ENCODE measurements around the gene ROM1. TPM values are rescaled to one million over a fixed set of nuclear protein-coding genes. Genes with fewer than 3 reads are reported as not detected.

The ROM1 gene
- total RNA-seq, 1 experiment from 2014 or later, result 2.7 TPM

DNA sequence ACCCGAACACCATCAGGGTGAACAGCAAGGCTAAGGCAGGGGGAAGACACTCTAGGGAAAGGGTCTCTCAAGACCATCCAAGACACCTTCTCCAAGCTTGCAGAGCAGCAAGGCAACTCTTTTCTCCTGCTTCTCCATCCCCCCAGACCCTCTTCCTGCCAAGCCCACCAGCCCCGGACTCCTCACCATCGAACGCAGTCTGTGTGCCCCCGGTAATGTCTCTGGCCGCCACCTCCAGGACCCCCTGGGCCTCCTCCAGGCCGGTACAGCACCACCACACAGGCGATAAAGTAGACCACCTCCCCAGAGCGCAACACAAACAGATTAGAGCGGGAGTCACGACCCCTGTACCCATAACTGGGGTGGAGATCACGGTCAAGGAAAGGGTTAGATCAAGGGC is 4.3 kb upstream of the ROM1 start:
- Histone ChIP-seq H3K79me2 (ENCODE audit: insufficient read depth, low read length) (peaks cover 13% of the 10 kb centered on the region), H2AFZ (ENCODE audit: low read depth, low read length, poor library complexity, severe bottlenecking) (no peak overlapping the region), H3K9ac (ENCODE audit: low read length) (no peak overlapping the region), H3K27me3 (ENCODE audit: insufficient read depth, low read length) (no peaks in the 10 kb centered on the region), H3K36me3 (ENCODE audit: control insufficient read depth in 1 of 2, insufficient read depth in 2 of 2, low read length in 2 of 2) (peaks cover 0 to 8% of the 10 kb centered on the region in 2 experiments; a peak in 2 of 4 replicates), H4K20me1 (ENCODE audit: insufficient read depth) (no peaks in the 10 kb centered on the region), H3K9me3 (ENCODE audit: control insufficient read depth in 1 of 2, insufficient read depth in 1 of 2, low read depth in 1 of 2, low read length in 2 of 2) (no peaks in the 10 kb centered on the region), H3K9me2 (ENCODE audit: insufficient read depth) (no peaks in the 10 kb centered on the region), H3K4me1 (ENCODE audit: control insufficient read depth in 1 of 2, insufficient read depth in 2 of 2, low read length in 2 of 2) (peaks cover 15 to 32% of the 10 kb centered on the region in 2 experiments), H3K4me2 (ENCODE audit: low read length) (no peak overlapping the region), H3K27ac (ENCODE audit: low read depth, low read length) (no peak overlapping the region), H3K4me3 (replicated peaks in 1 of 2; ENCODE audit: low read depth in 1 of 2, low read length in 2 of 2) (no peak overlapping the region)
- TF ChIP-seq, protein P1, sequence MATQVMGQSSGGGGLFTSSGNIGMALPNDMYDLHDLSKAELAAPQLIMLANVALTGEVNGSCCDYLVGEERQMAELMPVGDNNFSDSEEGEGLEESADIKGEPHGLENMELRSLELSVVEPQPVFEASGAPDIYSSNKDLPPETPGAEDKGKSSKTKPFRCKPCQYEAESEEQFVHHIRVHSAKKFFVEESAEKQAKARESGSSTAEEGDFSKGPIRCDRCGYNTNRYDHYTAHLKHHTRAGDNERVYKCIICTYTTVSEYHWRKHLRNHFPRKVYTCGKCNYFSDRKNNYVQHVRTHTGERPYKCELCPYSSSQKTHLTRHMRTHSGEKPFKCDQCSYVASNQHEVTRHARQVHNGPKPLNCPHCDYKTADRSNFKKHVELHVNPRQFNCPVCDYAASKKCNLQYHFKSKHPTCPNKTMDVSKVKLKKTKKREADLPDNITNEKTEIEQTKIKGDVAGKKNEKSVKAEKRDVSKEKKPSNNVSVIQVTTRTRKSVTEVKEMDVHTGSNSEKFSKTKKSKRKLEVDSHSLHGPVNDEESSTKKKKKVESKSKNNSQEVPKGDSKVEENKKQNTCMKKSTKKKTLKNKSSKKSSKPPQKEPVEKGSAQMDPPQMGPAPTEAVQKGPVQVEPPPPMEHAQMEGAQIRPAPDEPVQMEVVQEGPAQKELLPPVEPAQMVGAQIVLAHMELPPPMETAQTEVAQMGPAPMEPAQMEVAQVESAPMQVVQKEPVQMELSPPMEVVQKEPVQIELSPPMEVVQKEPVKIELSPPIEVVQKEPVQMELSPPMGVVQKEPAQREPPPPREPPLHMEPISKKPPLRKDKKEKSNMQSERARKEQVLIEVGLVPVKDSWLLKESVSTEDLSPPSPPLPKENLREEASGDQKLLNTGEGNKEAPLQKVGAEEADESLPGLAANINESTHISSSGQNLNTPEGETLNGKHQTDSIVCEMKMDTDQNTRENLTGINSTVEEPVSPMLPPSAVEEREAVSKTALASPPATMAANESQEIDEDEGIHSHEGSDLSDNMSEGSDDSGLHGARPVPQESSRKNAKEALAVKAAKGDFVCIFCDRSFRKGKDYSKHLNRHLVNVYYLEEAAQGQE (IDR thresholded peaks at IDR 0.05; ENCODE audit: low read depth), result no peak
- no peak for TF ChIP-seq ZFX (IDR thresholded peaks at IDR 0.05)
- TF ChIP-seq, protein P2, sequence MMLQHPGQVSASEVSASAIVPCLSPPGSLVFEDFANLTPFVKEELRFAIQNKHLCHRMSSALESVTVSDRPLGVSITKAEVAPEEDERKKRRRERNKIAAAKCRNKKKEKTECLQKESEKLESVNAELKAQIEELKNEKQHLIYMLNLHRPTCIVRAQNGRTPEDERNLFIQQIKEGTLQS (IDR thresholded peaks at IDR 0.05), result no peak
- no peak for TF ChIP-seq CEBPB (IDR thresholded peaks at IDR 0.05; ENCODE audit: low read depth)
- TF ChIP-seq ELF1 (IDR thresholded peaks at IDR 0.05; ENCODE audit: borderline replicate concordance, low read depth), result no peak
- TF ChIP-seq SP1 (IDR thresholded peaks at IDR 0.05; ENCODE audit: low read depth), result no peak
- TF ChIP-seq JUND (IDR thresholded peaks at IDR 0.05), result no peak
- TF ChIP-seq FOSL1 (IDR thresholded peaks at IDR 0.05; ENCODE audit: low read depth), result no peak
- TF ChIP-seq RAD21 (IDR thresholded peaks at IDR 0.05; ENCODE audit: low read depth), result no peak
- no peak for TF ChIP-seq YY1 (IDR thresholded peaks at IDR 0.05; ENCODE audit: extremely low read depth, insufficient replicate concordance, low read depth, low read length)
- no peak for TF ChIP-seq ZNF274 (IDR thresholded peaks at IDR 0.05; ENCODE audit: low read depth, low read length)
- no peak for TF ChIP-seq CBX3 (IDR thresholded peaks at IDR 0.05; ENCODE audit: low read depth)
- no peak for TF ChIP-seq EZH2 (IDR thresholded peaks at IDR 0.05)
- TF ChIP-seq, protein P3, sequence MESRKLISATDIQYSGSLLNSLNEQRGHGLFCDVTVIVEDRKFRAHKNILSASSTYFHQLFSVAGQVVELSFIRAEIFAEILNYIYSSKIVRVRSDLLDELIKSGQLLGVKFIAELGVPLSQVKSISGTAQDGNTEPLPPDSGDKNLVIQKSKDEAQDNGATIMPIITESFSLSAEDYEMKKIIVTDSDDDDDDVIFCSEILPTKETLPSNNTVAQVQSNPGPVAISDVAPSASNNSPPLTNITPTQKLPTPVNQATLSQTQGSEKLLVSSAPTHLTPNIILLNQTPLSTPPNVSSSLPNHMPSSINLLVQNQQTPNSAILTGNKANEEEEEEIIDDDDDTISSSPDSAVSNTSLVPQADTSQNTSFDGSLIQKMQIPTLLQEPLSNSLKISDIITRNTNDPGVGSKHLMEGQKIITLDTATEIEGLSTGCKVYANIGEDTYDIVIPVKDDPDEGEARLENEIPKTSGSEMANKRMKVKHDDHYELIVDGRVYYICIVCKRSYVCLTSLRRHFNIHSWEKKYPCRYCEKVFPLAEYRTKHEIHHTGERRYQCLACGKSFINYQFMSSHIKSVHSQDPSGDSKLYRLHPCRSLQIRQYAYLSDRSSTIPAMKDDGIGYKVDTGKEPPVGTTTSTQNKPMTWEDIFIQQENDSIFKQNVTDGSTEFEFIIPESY (IDR thresholded peaks at IDR 0.05; ENCODE audit: extremely low read depth, insufficient replicate concordance, low read length), result no peak
- no peak for TF ChIP-seq POLR2AphosphoS5 (IDR thresholded peaks at IDR 0.05; ENCODE audit: low read depth, low read length)
- TF ChIP-seq SRF (IDR thresholded peaks at IDR 0.05; ENCODE audit: low read depth), result no peak
- TF ChIP-seq, protein P4, sequence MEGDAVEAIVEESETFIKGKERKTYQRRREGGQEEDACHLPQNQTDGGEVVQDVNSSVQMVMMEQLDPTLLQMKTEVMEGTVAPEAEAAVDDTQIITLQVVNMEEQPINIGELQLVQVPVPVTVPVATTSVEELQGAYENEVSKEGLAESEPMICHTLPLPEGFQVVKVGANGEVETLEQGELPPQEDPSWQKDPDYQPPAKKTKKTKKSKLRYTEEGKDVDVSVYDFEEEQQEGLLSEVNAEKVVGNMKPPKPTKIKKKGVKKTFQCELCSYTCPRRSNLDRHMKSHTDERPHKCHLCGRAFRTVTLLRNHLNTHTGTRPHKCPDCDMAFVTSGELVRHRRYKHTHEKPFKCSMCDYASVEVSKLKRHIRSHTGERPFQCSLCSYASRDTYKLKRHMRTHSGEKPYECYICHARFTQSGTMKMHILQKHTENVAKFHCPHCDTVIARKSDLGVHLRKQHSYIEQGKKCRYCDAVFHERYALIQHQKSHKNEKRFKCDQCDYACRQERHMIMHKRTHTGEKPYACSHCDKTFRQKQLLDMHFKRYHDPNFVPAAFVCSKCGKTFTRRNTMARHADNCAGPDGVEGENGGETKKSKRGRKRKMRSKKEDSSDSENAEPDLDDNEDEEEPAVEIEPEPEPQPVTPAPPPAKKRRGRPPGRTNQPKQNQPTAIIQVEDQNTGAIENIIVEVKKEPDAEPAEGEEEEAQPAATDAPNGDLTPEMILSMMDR (IDR thresholded peaks at IDR 0.05 in 2 of 3, conservative IDR thresholded peaks at IDR 0.05 in 1 of 3; ENCODE audit: borderline replicate concordance in 1 of 3, insufficient read depth in 1 of 3, low read depth in 2 of 3, low read length in 2 of 3), result no peak
- intact Hi-C loops (cut with micrococcal nuclease), result no loop called here
- ATAC-seq, result no peak
- BruUV-seq (replicated peaks), result no TSS peak
- RAD21 ChIA-PET (ENCODE audit: low non-redundant PET in 1 of 2, low total read pairs in 2 of 2, uncharacterized antibody in 2 of 2, unreplicated experiment in 2 of 2), result no interaction called here
- DNase-seq (ENCODE audit: low read depth, low spot score), result no peak
- POLR2A ChIA-PET, result no interaction called here
- CTCF ChIA-PET, result no interaction called here
